Esophagus muscularis mucosa (tissue), 3 donors: ENCODE measurements around the gene TUBA4B.

Experiments
- CTCF ChIP-seq, 3 experiments: fragments of 200-600 bp in 2 of 3; fragments of 450-650 bp in 1 of 3; sonication (generic) in 2 of 3; IDR thresholded peaks; one replicate each; pipeline ENCODE4 v1.5.1; 2017 to 2019; ENCODE audit warnings: antibody characterized with exemption in 3 of 3, mild to moderate bottlenecking in 2 of 3, moderate library complexity in 1 of 3
- EP300 ChIP-seq: sonication (generic); formaldehyde crosslinking; IDR thresholded peaks from one replicate; pipeline ENCODE4 v1.6.1; 2017; ENCODE audit warnings: antibody characterized with exemption

GRCh38 chr2:219289537-219290361 lies 36.7 kb downstream of the TUBA4B start:
- TF ChIP-seq CTCF (IDR thresholded peaks at IDR 0.05) (no peak), EP300 (no peak)
